22Rv1 (cell line): ENCODE measurements around the gene TMEM190.
"Not testable (repeated sequence)": the region's sequence is repeated elsewhere in the genome, so short reads cannot be mapped to it uniquely, and the experiment has no call there.

ENCODE experiments used
- CTCF ChIP-seq: fragments of 450-650 bp; IDR thresholded peaks from 2 replicates; pipeline ENCODE4 v1.5.1; 2017; ENCODE audit warnings: mild to moderate bottlenecking
- ZFX ChIP-seq: fragments of 450-650 bp; IDR thresholded peaks from 2 replicates; pipeline ENCODE4 v1.6.1; 2017; ENCODE audit warnings: antibody characterized with exemption, borderline replicate concordance

- TF ChIP-seq CTCF, ZFX: not testable (repeated sequence)
Measured at GRCh38 chr19:55409179-55409578, 32.6 kb downstream of the TMEM190 start.
